ENCODE results near the gene MATCAP1. TPM values are rescaled to one million over a fixed set of nuclear protein-coding genes. Genes with fewer than 3 reads are reported as not detected.

MATCAP1 gene
- total and polyA plus RNA-seq, 2 of the 13 experiments (the other 11 are each of a cell fraction or from before 2014, with no cell fraction given): 11.2 to 24.5 TPM

DNA sequence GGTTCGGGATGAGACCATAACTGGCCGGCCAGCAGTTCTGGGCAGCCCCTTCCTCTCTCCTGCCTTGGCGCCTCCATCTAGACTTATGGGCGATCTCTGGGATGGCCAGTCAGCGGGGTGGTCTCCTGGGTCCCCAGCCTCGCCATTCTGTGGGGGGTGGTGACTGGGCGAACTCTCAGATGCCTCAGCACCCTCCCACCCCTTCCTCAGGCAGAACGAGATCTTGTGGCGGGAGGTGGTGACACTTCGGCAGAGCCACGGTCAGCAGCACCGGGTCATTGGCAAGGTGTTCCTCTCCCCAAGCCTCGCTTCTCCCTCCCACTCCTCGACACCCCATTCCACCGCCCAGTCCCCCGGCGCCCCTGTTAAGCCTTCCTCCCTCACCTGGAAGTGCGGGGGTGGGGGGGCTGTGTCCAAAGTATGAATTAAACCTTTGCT is 17.6 kb downstream of the MATCAP1 start:
- H2AFZ ChIP-seq (ENCODE audit: low read length): no peak overlapping the region
- DNase-seq (ENCODE audit: low spot score) (no peak), ATAC-seq (no peak), FAIRE-seq (no peak)
- H4K20me1 ChIP-seq (ENCODE audit: insufficient read depth, low read length): no peaks in the 10 kb centered on the region
- no TSS peak for BruUV-seq (replicated peaks)
- H3K9me3 ChIP-seq (ENCODE audit: low read length): no peaks in the 10 kb centered on the region
- H3K79me2 ChIP-seq (ENCODE audit: insufficient read depth, low read length): no peaks in the 10 kb centered on the region
- H3K36me3 ChIP-seq (replicated peaks in 1 of 2; ENCODE audit: control insufficient read depth in 1 of 2, insufficient read depth in 2 of 2, low read length in 2 of 2): no peaks in the 10 kb centered on the region
- ChIA-PET POLR2A (no interaction called here), CTCF (ENCODE audit: low intra/inter-chr PET ratio, low total read pairs) (no interaction called here)
- no peak overlapping the region for H3K9ac ChIP-seq (ENCODE audit: insufficient read depth, low read depth, low read length)
- no peak overlapping the region; a peak in 1 of 6 replicates for H3K4me3 ChIP-seq (replicated peaks in 1 of 3; ENCODE audit: insufficient read depth in 1 of 3, low read depth in 2 of 3, low read length in 3 of 3)
- H3K27me3 ChIP-seq (ENCODE audit: control insufficient read depth in 1 of 2, insufficient read depth in 2 of 2, low read length in 2 of 2): peaks cover 9 to 40% of the 10 kb centered on the region in 2 experiments
- in situ Hi-C loops (cut with HindIII; ENCODE audit: extremely low pct_ligation_motif_present, low pct_unique_long_range_greater_than_20kb) (no loop called here), intact Hi-C loops (cut with micrococcal nuclease; ENCODE audit: unreplicated experiment) (no loop called here)
- TF ChIP-seq FOXO1 (CRISPR knock-in tag; IDR thresholded peaks at IDR 0.05) (no peak), NR2F1 (CRISPR knock-in tag; IDR thresholded peaks at IDR 0.05) (no peak), MAFG (CRISPR knock-in tag; IDR thresholded peaks at IDR 0.05) (no peak), AHR (CRISPR knock-in tag; IDR thresholded peaks at IDR 0.05) (no peak), NR2C2 (CRISPR knock-in tag; IDR thresholded peaks at IDR 0.05; ENCODE audit: borderline replicate concordance) (no peak), SOX5 (CRISPR knock-in tag; IDR thresholded peaks at IDR 0.05; ENCODE audit: borderline replicate concordance) (no peak), ZNF460 (CRISPR knock-in tag; IDR thresholded peaks at IDR 0.05; ENCODE audit: borderline replicate concordance) (no peak)
- TF ChIP-seq, protein P1, sequence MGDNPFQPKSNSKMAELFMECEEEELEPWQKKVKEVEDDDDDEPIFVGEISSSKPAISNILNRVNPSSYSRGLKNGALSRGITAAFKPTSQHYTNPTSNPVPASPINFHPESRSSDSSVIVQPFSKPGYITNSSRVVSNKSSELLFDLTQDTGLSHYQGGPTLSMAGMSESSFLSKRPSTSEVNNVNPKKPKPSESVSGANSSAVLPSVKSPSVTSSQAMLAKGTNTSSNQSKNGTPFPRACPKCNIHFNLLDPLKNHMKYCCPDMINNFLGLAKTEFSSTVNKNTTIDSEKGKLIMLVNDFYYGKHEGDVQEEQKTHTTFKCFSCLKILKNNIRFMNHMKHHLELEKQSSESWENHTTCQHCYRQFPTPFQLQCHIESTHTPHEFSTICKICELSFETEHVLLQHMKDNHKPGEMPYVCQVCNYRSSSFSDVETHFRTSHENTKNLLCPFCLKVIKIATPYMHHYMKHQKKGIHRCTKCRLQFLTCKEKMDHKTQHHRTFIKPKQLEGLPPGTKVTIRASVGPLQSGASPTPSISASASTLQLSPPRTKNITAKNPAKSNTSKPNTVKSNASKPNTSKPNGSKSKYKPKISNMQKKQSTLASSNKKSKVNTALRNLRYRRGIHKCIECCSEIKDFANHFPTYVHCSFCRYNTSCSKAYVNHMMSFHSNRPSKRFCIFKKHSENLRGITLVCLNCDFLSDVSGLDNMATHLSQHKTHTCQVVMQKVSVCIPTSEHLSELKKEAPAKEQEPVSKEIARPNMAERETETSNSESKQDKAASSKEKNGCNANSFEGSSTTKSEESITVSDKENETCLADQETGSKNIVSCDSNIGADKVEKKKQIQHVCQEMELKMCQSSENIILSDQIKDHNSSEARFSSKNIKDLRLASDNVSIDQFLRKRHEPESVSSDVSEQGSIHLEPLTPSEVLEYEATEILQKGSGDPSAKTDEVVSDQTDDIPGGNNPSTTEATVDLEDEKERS (CRISPR knock-in tag; IDR thresholded peaks at IDR 0.05): no peak
- TF ChIP-seq, protein P2, sequence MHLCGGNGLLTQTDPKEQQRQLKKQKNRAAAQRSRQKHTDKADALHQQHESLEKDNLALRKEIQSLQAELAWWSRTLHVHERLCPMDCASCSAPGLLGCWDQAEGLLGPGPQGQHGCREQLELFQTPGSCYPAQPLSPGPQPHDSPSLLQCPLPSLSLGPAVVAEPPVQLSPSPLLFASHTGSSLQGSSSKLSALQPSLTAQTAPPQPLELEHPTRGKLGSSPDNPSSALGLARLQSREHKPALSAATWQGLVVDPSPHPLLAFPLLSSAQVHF (CRISPR knock-in tag; IDR thresholded peaks at IDR 0.05): no peak
- no peak overlapping the region for H3K27ac ChIP-seq (ENCODE audit: extremely low read length, insufficient read depth, low read length)
- 34% methylated on average over 12 of the region's 18 CpGs for WGBS (ENCODE audit: low lambda C conversion rate)
- H3K4me2 ChIP-seq (ENCODE audit: low read depth, low read length): no peak overlapping the region
- peaks cover 49% of the 10 kb centered on the region for H3K4me1 ChIP-seq (ENCODE audit: insufficient read depth, low read length)

Data from HepG2 (cell line).